HL-60 (cell line): ENCODE measurements around the gene VWDE.

Experiments
- CTCF ChIP-seq: IDR thresholded peaks from one replicate; pipeline ENCODE4 v1.5.1; 2011; ENCODE audit warnings: low read length, control low read depth, inconsistent platforms; ENCODE audit not compliant: insufficient read depth
- GABPA ChIP-seq: IDR thresholded peaks from 2 replicates; pipeline ENCODE4 v1.6.1; 2012; ENCODE audit warnings: low read depth

- no peak for TF ChIP-seq GABPA
- TF ChIP-seq CTCF = no peak
Measured at GRCh38 chr7:12423997-12424745, 20.5 kb upstream of the VWDE start.
